ENCODE data around the gene SLC17A9.

Gene SLC17A9

DNA sequence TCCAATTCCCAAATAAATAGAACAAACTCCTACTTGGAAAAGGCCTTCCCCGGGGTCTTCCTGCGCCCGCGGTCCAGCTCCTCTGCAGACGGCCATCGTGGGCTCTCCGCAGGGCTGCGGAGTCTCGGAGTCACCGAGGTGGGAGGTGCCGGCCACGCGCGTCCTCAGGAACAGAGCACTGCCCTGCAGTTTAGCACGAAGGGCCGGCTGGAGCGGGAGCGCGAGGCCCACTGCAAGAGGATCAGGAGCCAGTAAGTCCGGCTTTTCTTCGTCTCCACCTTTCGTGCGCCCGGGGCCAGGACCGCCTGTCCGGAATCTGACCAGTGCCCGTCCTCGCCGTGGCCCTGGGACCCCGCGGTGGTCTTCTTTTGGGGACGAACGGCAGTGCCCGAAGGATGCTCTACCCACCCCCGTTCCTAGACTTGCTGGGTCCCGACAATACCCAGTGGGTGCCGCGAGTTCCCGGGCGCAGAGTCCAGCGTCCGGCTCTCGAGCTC lies 52.9 kb downstream of the SLC17A9 start:
- no peaks in the 10 kb centered on the region for H3K36me3 ChIP-seq (ENCODE audit: insufficient read depth, low read length)
- H3K9ac ChIP-seq (ENCODE audit: low read depth, low read length), result no peak overlapping the region
- peaks cover 98% of the 10 kb centered on the region for H3K27me3 ChIP-seq (ENCODE audit: insufficient read depth, low read length)

DNA sequence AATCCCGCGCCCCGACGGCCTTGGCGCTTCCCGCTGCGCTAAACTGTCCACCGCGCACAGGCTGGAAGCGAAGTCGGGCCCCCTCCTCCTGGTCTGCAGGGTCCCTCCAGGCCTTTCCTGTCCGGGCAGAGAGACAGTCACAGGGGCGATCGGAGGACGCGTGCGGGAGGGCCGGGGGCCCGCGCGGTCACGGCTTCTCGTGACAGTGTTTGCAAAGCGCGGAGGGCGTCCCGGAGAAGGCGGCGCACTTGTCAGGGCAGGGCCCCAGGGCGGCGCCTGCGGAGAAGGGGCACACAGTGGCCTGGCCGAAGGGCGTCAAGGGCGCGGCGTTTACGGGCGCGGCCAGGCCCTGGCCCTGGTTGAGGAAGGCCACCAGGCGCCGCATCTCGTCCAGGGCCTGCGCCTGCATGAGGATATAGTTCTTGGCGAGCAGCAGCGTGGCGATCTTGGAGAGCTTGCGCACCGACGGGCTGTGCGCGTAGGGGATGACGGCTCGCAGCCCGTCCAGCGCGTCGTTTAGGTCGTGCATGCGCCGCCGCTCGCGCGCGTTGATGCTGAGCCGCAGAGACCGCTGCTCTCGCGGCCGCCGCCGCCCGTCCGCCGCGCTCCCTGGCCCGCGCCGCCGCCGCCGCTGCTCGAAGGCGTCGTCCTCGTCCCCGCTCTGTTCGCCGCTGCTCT lies 53.5 kb downstream of the SLC17A9 start:
- Histone ChIP-seq H3K4me1 (ENCODE audit: insufficient read depth, low read length) (peaks cover 16% of the 10 kb centered on the region; the same call in 1 of the 2 replicates), H3K4me3 (ENCODE audit: low read length) (peak overlapping the region; percentile 35; the same call in 1 of the 2 replicates), H3K9me3 (ENCODE audit: insufficient read depth, low read depth, low read length) (no peaks in the 10 kb centered on the region), H3K36me3 (ENCODE audit: insufficient read depth, low read length) (no peaks in the 10 kb centered on the region), H3K9ac (ENCODE audit: low read depth, low read length) (no peak overlapping the region), H3K27ac (ENCODE audit: low read depth, low read length) (no peak overlapping the region), H3K27me3 (ENCODE audit: insufficient read depth, low read length) (peaks cover 97% of the 10 kb centered on the region)
- WGBS, result 3% methylated on average over 90 of the region's 90 CpGs

More for the DNA sequence above, 52.9 kb downstream of the SLC17A9 start:
- 7% methylated on average over 43 of the region's 43 CpGs for WGBS
- H3K4me3 ChIP-seq (ENCODE audit: low read length), result no peak overlapping the region
- H3K4me1 ChIP-seq (ENCODE audit: insufficient read depth, low read length), result peaks cover 19% of the 10 kb centered on the region; the same call in 1 of the 2 replicates
- no peak overlapping the region for H3K27ac ChIP-seq (ENCODE audit: low read depth, low read length)
- H3K9me3 ChIP-seq (ENCODE audit: insufficient read depth, low read depth, low read length), result no peaks in the 10 kb centered on the region

DNA sequence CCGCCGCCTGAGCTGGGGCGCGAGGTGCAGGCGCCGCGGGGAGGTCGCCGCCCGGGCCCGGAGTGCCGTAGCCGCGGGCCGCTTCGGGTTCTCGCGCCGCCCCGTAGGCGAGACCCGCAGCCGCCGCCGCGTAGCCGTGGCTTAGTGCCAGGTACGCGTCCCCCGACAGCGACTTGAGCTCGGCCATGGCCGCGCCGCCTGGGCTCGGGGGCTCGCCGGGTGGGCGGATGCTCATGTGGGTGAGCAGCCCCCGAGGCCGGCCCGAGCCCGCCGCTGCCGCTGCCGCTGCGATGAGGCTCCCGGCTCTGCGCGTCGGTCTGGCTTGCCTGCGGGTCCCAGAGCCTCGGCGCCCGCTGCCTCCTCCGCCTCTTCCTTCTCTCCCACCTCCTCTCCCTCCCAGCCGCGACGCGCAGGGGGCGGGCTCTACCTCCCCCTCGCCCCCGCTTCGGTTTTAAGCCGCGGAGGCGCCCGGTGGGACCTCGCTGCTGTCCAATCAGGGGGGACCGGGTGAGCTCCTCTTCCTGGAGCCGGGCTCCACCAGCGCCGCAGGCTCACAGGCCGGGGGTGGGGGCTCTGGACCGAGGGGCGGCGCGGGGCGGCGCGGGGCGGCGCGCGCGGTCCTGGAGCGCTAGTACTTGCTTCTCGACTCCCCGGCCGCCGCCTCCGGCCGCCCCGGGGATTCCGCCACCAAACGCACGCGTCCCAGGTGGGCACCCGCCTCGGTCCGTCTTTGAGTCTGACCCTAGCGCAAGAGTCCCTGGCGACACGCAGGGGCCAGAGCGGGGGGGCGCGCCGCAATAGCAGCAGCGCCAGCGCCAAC lies 54.2 kb downstream of the SLC17A9 start, which contains the start of gene BHLHE23:
TSS of gene BHLHE23 (minus strand) at position 425 of the 820 bp plus-strand sequence. CDS start at position 235, 190 bp downstream.
- Histone ChIP-seq H3K36me3 (ENCODE audit: insufficient read depth, low read length) (no peaks in the 10 kb centered on the region), H3K27me3 (ENCODE audit: insufficient read depth, low read length) (peaks cover 99% of the 10 kb centered on the region), H3K4me3 (ENCODE audit: low read length) (peak within 1 kb of the TSS; percentile 35; the same call in 1 of the 2 replicates), H3K27ac (ENCODE audit: low read depth, low read length) (no peak within 1 kb of the TSS), H3K9me3 (ENCODE audit: insufficient read depth, low read depth, low read length) (no peaks in the 10 kb centered on the region), H3K4me1 (ENCODE audit: insufficient read depth, low read length) (peaks cover 14% of the 10 kb centered on the region; the same call in 1 of the 2 replicates), H3K9ac (ENCODE audit: low read depth, low read length) (no peak within 1 kb of the TSS)
- 1% methylated on average over 110 of the region's 110 CpGs for WGBS

DNA sequence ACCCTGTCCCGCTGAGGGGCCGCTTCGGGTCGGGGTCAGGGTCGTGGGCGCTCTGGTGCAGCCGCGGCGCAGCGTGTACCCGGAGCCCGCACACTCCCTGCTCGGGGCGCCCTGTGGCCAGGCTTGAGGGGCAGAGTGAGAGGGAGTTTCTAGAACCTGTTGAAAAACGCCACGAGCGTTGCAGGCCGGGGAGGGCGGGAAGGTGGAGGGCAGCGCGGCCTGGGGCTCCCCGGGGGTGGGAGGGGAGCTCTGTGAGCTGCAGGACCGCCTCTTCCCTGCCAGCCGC lies 54.8 kb downstream of the SLC17A9 start:
- H3K36me3 ChIP-seq (ENCODE audit: insufficient read depth, low read length), result no peaks in the 10 kb centered on the region
- H3K27ac ChIP-seq (ENCODE audit: low read depth, low read length), result no peak overlapping the region
- H3K4me1 ChIP-seq (ENCODE audit: insufficient read depth, low read length), result peaks cover 14% of the 10 kb centered on the region; the same call in 1 of the 2 replicates
- H3K9me3 ChIP-seq (ENCODE audit: insufficient read depth, low read depth, low read length), result no peaks in the 10 kb centered on the region
- H3K27me3 ChIP-seq (ENCODE audit: insufficient read depth, low read length), result peaks cover 96% of the 10 kb centered on the region
- peak overlapping the region; percentile 35; the same call in 1 of the 2 replicates for H3K4me3 ChIP-seq (ENCODE audit: low read length)
- H3K9ac ChIP-seq (ENCODE audit: low read depth, low read length), result no peak overlapping the region
- WGBS, result 4% methylated on average over 24 of the region's 24 CpGs

DNA sequence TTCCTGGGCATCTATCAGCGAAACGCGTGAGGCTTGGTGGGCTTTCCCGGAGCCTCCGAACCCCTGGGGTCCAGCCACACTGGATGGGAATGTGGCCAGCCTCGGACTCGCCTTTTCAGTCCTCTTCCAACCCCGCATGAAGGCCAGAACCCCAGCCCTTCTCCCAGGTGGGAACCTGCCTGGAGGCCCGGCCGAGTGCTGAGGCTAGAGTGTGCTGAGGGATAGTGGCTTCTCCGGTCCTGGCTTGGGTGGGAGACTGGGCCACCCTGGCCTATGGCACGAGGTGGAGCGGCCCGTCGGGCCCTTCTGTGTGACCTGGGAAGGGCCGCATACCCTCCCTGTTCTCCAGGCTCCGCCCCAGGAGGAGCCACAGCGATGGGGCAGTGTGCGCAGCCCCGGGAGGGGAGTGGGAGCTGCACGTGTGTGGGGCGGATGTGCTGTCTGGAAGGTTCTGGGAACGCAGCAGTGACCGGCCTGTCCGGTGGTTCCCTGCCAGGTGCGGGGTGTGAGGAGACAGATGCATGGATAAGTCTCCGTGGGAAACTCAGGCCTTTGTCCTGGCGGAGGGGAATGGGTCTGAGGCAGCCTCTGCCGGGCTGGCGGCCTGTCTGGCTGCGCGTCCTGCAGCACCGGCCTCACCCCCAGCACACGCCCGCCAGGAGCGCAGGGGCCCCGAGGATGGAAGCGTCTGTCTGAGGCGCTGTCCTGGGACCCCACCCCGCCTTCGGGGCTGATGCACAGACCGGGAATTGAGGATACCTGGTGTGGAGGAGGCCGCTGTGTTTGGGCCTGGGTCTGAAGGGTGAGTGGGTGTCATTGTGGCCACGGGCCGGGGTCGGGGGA lies 55.4 kb downstream of the SLC17A9 start:
- no peak overlapping the region for H3K27ac ChIP-seq (ENCODE audit: low read depth, low read length)
- no peak overlapping the region for H3K4me3 ChIP-seq (ENCODE audit: low read length)
- H3K9ac ChIP-seq (ENCODE audit: low read depth, low read length), result no peak overlapping the region
- no peaks in the 10 kb centered on the region for H3K36me3 ChIP-seq (ENCODE audit: insufficient read depth, low read length)
- H3K27me3 ChIP-seq (ENCODE audit: insufficient read depth, low read length), result peaks cover 93% of the 10 kb centered on the region
- peaks cover 14% of the 10 kb centered on the region; the same call in 1 of the 2 replicates for H3K4me1 ChIP-seq (ENCODE audit: insufficient read depth, low read length)
- 9% methylated on average over 46 of the region's 46 CpGs for WGBS
- H3K9me3 ChIP-seq (ENCODE audit: insufficient read depth, low read depth, low read length), result peaks cover 5% of the 10 kb centered on the region

DNA sequence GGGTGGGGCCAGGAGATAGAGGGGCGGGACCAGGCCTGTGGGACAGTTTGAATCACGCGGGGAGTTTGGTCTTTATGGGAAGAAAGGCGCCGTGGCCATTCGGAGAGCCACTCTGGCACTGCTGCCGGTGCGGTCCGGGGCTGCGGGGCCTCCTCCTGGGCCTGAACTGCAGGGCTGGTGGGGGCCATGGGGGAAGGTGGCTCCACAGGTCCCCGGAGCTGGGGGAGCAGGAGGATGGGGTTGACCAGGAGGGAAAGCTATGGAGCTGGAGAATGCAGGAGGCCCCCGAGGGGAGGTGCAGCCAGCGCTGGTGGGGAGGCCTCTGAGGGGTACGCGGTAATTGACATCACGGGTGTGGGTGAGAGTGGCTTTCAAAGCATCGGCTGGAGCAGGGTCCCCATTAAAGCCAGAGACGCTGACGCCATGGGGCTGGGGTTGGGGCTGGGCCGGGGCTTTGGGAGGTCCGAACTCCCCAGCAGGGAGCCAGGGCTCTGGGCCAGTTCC lies 56.1 kb downstream of the SLC17A9 start:
- Histone ChIP-seq H3K36me3 (ENCODE audit: insufficient read depth, low read length) (no peaks in the 10 kb centered on the region), H3K4me1 (ENCODE audit: insufficient read depth, low read length) (peaks cover 14% of the 10 kb centered on the region; the same call in 1 of the 2 replicates), H3K27ac (ENCODE audit: low read depth, low read length) (no peak overlapping the region), H3K9me3 (ENCODE audit: insufficient read depth, low read depth, low read length) (peaks cover 12% of the 10 kb centered on the region), H3K27me3 (ENCODE audit: insufficient read depth, low read length) (peaks cover 89% of the 10 kb centered on the region), H3K4me3 (ENCODE audit: low read length) (peak overlapping the region; percentile 40), H3K9ac (ENCODE audit: low read depth, low read length) (no peak overlapping the region)
- WGBS, result 12% methylated on average over 21 of the region's 21 CpGs

DNA sequence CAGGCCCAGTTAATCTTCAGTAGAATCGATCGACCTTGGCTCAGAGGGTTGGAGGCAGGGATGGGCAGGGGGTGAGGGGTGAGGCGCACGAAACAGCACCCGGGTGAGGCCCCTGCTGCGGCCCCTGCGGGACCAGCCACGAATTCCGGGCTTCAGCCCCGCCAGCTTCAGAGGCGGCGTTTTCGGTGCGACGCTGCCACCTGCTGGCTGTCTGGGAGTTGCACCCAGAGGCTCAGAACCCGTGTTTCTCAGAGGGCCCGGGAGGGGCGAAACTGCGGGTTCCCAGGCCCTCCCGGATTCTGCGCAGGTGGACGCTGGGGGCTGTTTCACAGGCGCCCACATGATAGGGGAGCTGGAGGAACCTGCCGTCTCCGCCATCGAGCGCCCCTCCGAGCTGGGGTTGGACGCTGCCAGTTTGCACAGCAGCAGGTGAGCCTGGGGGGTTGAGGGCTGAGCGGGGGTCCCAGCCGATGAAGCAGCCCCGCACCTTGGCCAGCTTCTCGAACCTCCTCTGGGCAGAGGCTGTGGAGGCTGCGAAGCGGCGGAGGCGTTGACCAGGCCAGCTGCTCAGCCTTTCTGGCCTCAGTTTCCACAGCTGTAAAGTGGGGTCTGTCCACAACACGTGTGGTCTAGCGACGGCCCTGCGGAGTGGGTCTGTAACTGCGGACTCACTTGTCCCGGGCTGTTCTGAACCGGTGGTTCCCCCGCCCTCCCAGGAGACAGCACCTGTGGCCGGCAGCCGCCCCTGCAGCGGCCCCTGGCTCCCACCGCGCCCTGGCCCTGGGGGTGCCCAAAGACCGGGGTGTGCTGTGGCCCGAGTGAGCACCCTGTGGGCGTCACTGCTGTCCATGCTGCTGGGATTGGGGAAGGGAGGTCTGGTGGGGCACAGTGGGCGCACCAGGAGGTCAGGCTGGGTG lies 56.8 kb downstream of the SLC17A9 start:
- Histone ChIP-seq H3K27ac (ENCODE audit: low read depth, low read length) (no peak overlapping the region), H3K9ac (ENCODE audit: low read depth, low read length) (no peak overlapping the region), H3K27me3 (ENCODE audit: insufficient read depth, low read length) (peaks cover 89% of the 10 kb centered on the region), H3K4me1 (ENCODE audit: insufficient read depth, low read length) (peaks cover 10% of the 10 kb centered on the region), H3K4me3 (ENCODE audit: low read length) (peak overlapping the region; percentile 40), H3K9me3 (ENCODE audit: insufficient read depth, low read depth, low read length) (peaks cover 14% of the 10 kb centered on the region), H3K36me3 (ENCODE audit: insufficient read depth, low read length) (no peaks in the 10 kb centered on the region)
- WGBS, result 19% methylated on average over 54 of the region's 54 CpGs

DNA sequence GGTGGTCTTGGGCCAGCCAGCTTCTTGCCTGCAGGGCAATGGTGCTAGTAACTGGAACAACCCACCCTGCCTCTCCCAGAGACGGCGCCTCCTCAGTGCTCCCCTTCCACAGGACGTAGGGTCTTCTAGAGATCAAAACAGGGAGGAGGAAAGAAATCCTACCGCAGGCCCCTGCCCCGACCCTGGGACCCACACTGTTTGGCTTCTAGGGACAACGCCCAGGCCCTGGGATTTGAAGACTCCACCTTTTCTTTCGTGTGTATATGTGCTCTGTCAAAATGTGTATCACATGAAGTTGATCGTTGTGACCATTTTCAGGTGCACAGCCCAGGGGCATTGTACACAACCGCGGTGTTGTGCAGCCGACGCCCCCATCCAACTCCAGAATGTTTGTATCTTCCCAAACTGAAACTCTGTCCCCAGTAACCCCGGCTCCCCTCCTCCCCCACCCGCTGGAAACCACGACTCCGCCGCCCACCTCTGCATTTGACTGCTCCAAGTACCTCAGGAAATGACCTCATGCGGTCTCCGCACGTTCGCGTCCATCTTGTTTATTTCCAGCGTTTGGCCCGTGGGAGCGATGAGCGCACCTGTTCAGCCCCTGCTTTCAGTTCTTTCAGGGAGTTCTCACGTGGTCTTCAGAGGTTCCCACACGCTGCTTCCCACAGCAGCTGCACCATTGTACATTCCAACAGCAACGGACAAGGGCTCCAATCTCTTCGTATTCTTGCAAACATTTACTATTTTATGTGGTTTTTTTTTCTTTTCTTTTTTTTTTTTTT lies 57.7 kb downstream of the SLC17A9 start:
- 0 out of 2 replicates have a peak overlapping the region, but pooled peaks have one; percentile 19 for H3K4me3 ChIP-seq (ENCODE audit: low read length)
- H3K9ac ChIP-seq (ENCODE audit: low read depth, low read length), result no peak overlapping the region
- H3K36me3 ChIP-seq (ENCODE audit: insufficient read depth, low read length), result no peaks in the 10 kb centered on the region
- 30% methylated on average over 28 of the region's 30 CpGs for WGBS
- peaks cover 6% of the 10 kb centered on the region; the same call in 1 of the 2 replicates for H3K4me1 ChIP-seq (ENCODE audit: insufficient read depth, low read length)
- H3K9me3 ChIP-seq (ENCODE audit: insufficient read depth, low read depth, low read length), result peaks cover 14% of the 10 kb centered on the region
- peaks cover 85% of the 10 kb centered on the region for H3K27me3 ChIP-seq (ENCODE audit: insufficient read depth, low read length)
- no peak overlapping the region for H3K27ac ChIP-seq (ENCODE audit: low read depth, low read length)

DNA sequence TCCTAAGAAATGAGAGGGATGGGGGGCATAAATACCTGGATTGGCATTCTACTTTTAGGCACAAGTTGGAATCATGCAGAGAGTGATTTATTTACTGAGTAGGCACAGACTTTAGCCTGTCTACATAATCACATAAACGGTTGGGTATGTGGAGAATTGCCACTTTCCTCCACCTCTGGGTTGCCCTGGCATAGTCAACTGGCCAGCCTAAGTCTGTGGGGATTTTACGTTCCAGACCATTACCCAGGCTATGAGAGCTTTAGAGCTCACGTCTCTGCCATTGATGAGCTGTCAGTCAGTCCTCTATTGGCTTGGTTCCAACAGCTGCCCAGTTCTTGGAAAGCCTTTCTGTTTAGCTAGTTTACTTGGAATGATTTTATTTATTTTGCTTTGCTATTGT lies 59.3 kb downstream of the SLC17A9 start:
- H3K9ac ChIP-seq (ENCODE audit: low read depth, low read length), result no peak overlapping the region

More for the DNA sequence above, 59.3 kb downstream of the SLC17A9 start:
- peaks cover 6% of the 10 kb centered on the region; the same call in 1 of the 2 replicates for H3K4me1 ChIP-seq (ENCODE audit: insufficient read depth, low read length)
- H3K27ac ChIP-seq (ENCODE audit: low read depth, low read length), result no peak overlapping the region
- 82% methylated on average over 3 of the region's 3 CpGs for WGBS
- peaks cover 14% of the 10 kb centered on the region for H3K9me3 ChIP-seq (ENCODE audit: insufficient read depth, low read depth, low read length)
- no peaks in the 10 kb centered on the region for H3K36me3 ChIP-seq (ENCODE audit: insufficient read depth, low read length)
- H3K4me3 ChIP-seq (ENCODE audit: low read length), result no peak overlapping the region
- H3K27me3 ChIP-seq (ENCODE audit: insufficient read depth, low read length), result peaks cover 73% of the 10 kb centered on the region
